OCI-LY1 (cell line): ENCODE results near the gene SPAG9.
A peak's percentile ranks its signal among the peaks of the same experiment; 100 is the strongest.

ENCODE experiments used
- H2AFZ ChIP-seq: fragments of 200-600 bp; sonication (generic), shearing (Covaris generic); 2 replicates; pipeline ENCODE4 v1.6.0; 2014; ENCODE audit warnings: antibody characterized with exemption, mild to moderate bottlenecking, low read length
- H3F3A ChIP-seq: fragments of 200-600 bp; sonication (generic), shearing (Covaris generic); 2 replicates; pipeline ENCODE4 v1.6.0; 2014; ENCODE audit warnings: mild to moderate bottlenecking, antibody characterized with exemption, low read length, moderate library complexity; ENCODE audit not compliant: insufficient read depth
- H3K27ac ChIP-seq: fragments of 200-600 bp; sonication (generic); 2 replicates; pipeline ENCODE4 v1.5.1; 2014; ENCODE audit warnings: low read length, mixed run types, mild to moderate bottlenecking, low read depth; ENCODE audit not compliant: poor library complexity, severe bottlenecking
- H3K27me3 ChIP-seq: fragments of 200-600 bp; sonication (generic); 2 replicates; pipeline ENCODE4 v1.6.0; 2014; ENCODE audit warnings: antibody characterized with exemption, mild to moderate bottlenecking, low read length, moderate library complexity; ENCODE audit not compliant: insufficient read depth
- H3K36me3 ChIP-seq: fragments of 200-600 bp; sonication (generic); 2 replicates; pipeline ENCODE4 v1.6.1; 2014; ENCODE audit warnings: mild to moderate bottlenecking, antibody characterized with exemption, low read length, moderate library complexity, mixed read lengths; ENCODE audit not compliant: insufficient read depth
- H3K4me1 ChIP-seq: fragments of 200-600 bp; sonication (generic); 2 replicates; pipeline ENCODE4 v1.5.1; 2014; ENCODE audit warnings: mild to moderate bottlenecking, low read length, moderate library complexity; ENCODE audit not compliant: insufficient read depth, severe bottlenecking
- H3K4me2 ChIP-seq: fragments of 200-600 bp; sonication (generic), shearing (Covaris generic); 2 replicates; pipeline ENCODE4 v1.6.1; 2014; ENCODE audit warnings: low read length
- H3K4me3 ChIP-seq: fragments of 200-600 bp; sonication (generic); 2 replicates; pipeline ENCODE4 v1.5.1; 2014; ENCODE audit warnings: low read length, low read depth, mild to moderate bottlenecking, mixed read lengths; ENCODE audit not compliant: poor library complexity, severe bottlenecking
- H3K79me2 ChIP-seq: fragments of 200-600 bp; shearing (Covaris generic); 2 replicates; pipeline ENCODE4 v1.6.1; 2016; ENCODE audit warnings: mixed run types, low read length, mixed read lengths; ENCODE audit not compliant: insufficient read depth
- H3K9ac ChIP-seq: fragments of 200-600 bp; sonication (generic), shearing (Covaris generic); 2 replicates; pipeline ENCODE4 v1.6.1; 2014; ENCODE audit warnings: mild to moderate bottlenecking, low read length, mixed read lengths
- H3K9me2 ChIP-seq: fragments of 200-600 bp; sonication (generic), shearing (Covaris generic); 2 replicates; pipeline ENCODE4 v1.6.1; 2014; ENCODE audit warnings: low read depth, mild to moderate bottlenecking, low read length, mixed read lengths
- H3K9me3 ChIP-seq: fragments of 200-600 bp; shearing (Covaris generic); 2 replicates; pipeline ENCODE4 v1.6.1; 2014; ENCODE audit warnings: low read length, mixed read lengths
- H4K20me1 ChIP-seq: fragments of 200-600 bp; sonication (generic), shearing (Covaris generic); 2 replicates; pipeline ENCODE4 v1.6.0; 2016; ENCODE audit warnings: mild to moderate bottlenecking, low read length; ENCODE audit not compliant: insufficient read depth
- EZH2 ChIP-seq: fragments of 200-600 bp; sonication (generic), shearing (Covaris generic); IDR thresholded peaks from 2 replicates; pipeline ENCODE4 v1.8.0; 2017; ENCODE audit warnings: borderline replicate concordance, mixed run types, mild to moderate bottlenecking, antibody characterized with exemption, low read length, moderate library complexity, mixed read lengths
- TF ChIP-seq, protein P1 (sequence below): fragments of 200-600 bp; sonication (generic), shearing (Covaris generic); IDR thresholded peaks from 2 replicates; pipeline ENCODE4 v1.5.1; 2017; ENCODE audit warnings: mild to moderate bottlenecking, antibody characterized with exemption, low read length, moderate library complexity, mixed read lengths

The SPAG9 gene

GRCh38 chr17:51120357-51120738 is 320 bp downstream of the SPAG9 start:
- Histone ChIP-seq H2AFZ (no peak overlapping the region), H3F3A (no peaks in the 10 kb centered on the region), H3K4me3 (peak overlapping the region; percentile 92), H3K9ac (peak overlapping the region; percentile 94), H3K4me2 (peak overlapping the region; percentile 88), H3K27me3 (no peaks in the 10 kb centered on the region), H3K9me2 (no peaks in the 10 kb centered on the region), H3K36me3 (no peaks in the 10 kb centered on the region), H3K79me2 (peaks cover 43% of the 10 kb centered on the region), H4K20me1 (no peaks in the 10 kb centered on the region), H3K27ac (peak overlapping the region; percentile 86), H3K4me1 (peaks cover 41% of the 10 kb centered on the region), H3K9me3 (no peaks in the 10 kb centered on the region)
- TF ChIP-seq, protein P1, sequence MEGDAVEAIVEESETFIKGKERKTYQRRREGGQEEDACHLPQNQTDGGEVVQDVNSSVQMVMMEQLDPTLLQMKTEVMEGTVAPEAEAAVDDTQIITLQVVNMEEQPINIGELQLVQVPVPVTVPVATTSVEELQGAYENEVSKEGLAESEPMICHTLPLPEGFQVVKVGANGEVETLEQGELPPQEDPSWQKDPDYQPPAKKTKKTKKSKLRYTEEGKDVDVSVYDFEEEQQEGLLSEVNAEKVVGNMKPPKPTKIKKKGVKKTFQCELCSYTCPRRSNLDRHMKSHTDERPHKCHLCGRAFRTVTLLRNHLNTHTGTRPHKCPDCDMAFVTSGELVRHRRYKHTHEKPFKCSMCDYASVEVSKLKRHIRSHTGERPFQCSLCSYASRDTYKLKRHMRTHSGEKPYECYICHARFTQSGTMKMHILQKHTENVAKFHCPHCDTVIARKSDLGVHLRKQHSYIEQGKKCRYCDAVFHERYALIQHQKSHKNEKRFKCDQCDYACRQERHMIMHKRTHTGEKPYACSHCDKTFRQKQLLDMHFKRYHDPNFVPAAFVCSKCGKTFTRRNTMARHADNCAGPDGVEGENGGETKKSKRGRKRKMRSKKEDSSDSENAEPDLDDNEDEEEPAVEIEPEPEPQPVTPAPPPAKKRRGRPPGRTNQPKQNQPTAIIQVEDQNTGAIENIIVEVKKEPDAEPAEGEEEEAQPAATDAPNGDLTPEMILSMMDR: no peak
- TF ChIP-seq EZH2: no peak

DNA sequence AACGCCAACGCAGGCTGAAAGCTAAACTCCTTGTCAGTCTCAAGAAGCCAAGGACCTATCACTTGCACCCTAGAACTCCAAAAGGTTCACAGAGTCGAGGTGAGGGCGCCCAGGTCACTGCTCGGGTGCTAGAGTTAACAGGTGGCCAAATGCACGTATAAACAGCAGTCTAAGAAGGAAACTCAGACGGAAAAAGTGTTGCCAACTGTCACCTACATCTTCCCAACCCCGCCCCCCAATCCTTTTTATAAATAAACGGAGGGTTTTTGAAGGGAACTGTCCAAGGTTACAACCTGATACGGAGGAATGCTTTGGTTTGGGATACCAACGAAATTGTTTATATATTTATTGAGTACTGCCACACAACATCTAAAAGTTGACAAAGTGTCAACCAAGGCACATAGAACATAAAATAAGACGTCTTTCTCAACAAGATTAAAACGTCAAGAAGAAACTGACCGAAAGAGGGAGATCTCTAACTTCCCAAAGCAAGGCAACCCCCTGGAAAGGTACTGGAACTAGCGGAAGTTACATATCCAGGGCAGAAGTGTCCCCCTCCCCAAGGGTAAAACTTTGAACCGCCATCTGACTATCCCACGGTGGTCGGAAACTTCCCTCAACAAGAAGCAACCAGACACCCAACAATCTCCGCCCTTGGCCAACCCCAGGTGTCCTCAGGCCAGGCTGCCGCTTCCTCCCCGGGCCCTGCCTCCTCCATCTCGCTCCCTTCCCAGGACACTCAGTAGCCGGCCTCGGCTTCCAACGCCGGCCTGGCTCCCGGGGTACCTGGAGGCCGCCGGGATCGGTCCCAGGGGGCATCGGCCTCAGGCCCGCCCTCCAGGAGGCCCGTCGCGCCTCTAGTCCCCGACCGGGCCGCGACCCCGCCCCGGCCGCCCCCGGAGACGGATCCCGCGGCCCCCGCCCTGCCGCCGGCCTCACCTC is 982 bp downstream of the SPAG9 start:
- Histone ChIP-seq H3K36me3 (no peaks in the 10 kb centered on the region), H3K27me3 (no peaks in the 10 kb centered on the region), H3F3A (no peaks in the 10 kb centered on the region), H3K9me2 (no peaks in the 10 kb centered on the region), H3K4me2 (peak overlapping the region; percentile 88), H3K4me1 (peaks cover 41% of the 10 kb centered on the region), H3K9ac (peak overlapping the region; percentile 94), H3K27ac (peak overlapping the region; percentile 86), H3K79me2 (peaks cover 50% of the 10 kb centered on the region), H3K4me3 (peak overlapping the region; percentile 92), H3K9me3 (no peaks in the 10 kb centered on the region), H2AFZ (no peak overlapping the region), H4K20me1 (no peaks in the 10 kb centered on the region)
- TF ChIP-seq, protein P1: peak; percentile 21; the same call in 1 of the 2 replicates
- no peak for TF ChIP-seq EZH2

DNA sequence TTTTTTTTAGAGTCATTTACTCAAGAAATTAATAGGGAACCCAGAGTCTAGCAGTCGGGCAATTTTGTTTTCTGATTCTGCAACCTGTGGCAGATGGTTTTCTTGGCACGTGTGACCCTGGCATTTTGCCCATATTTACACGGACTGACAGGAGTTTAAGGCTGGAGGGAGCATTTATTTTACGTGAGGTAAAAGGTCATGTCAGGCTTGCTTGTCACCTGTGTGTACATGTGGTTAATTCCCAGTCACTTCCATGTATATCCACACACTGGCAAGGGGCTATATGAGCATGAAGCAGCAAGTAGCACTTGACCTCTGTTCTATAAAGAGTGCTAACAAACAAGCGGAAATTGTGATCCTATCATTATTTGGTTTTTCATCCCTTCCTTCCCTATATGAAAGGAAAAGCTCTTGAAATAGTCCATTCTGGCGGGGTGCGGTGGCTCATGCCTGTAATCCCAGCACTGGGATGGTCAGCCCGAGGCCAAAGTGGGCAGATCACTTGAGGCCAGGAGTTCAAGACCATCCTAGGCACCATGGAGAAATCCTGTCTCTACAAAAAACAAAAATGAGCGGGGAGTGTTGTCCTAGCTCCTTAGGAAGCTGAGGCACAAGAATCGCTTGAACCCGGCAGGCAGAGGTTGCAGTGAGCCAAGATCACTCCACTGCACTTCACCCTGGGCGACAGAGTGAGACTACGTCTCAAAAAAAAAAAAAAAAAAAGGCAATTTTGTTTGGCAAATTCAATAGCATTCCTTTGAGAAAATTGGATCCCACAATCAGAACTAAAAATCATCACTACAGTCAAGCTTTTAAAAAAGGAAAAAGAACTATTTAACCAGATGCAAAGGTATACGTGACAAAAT is 2.1 kb downstream of the SPAG9 start:
- Histone ChIP-seq H3K36me3 (no peaks in the 10 kb centered on the region), H3K9me3 (no peaks in the 10 kb centered on the region), H4K20me1 (no peaks in the 10 kb centered on the region), H3K4me3 (peak overlapping the region; percentile 92), H3K79me2 (peaks cover 61% of the 10 kb centered on the region), H3K27ac (peak overlapping the region; percentile 86), H3K4me1 (peaks cover 41% of the 10 kb centered on the region), H2AFZ (no peak overlapping the region), H3K27me3 (no peaks in the 10 kb centered on the region), H3K9ac (peak overlapping the region; percentile 94), H3K4me2 (peak overlapping the region; percentile 88), H3F3A (no peaks in the 10 kb centered on the region), H3K9me2 (no peaks in the 10 kb centered on the region)
- TF ChIP-seq, protein P1: no peak
- TF ChIP-seq EZH2: no peak
